D721Med (cell line): Measurements from ENCODE around the gene VARS2.
A peak's percentile ranks its signal among the peaks of the same experiment; 100 is the strongest.

ENCODE experiments used
- DNase-seq: peaks from one replicate; pipeline ENCODE4 v3.0.0; 2011; ENCODE audit warnings: low spot score; ENCODE audit not compliant: insufficient read length
- FAIRE-seq: peaks from 2 replicates; lab custom pipeline; 2011; peaks lifted over from hg19 to GRCh38; lab: Jason Lieb, UNC
- TF ChIP-seq, protein P1 (sequence below): IDR thresholded peaks from 2 replicates; pipeline ENCODE4 v1.5.1; 2012; ENCODE audit warnings: mild to moderate bottlenecking, control low read depth; ENCODE audit not compliant: insufficient read depth; ENCODE audit errors: missing control alignments

The VARS2 gene

DNA sequence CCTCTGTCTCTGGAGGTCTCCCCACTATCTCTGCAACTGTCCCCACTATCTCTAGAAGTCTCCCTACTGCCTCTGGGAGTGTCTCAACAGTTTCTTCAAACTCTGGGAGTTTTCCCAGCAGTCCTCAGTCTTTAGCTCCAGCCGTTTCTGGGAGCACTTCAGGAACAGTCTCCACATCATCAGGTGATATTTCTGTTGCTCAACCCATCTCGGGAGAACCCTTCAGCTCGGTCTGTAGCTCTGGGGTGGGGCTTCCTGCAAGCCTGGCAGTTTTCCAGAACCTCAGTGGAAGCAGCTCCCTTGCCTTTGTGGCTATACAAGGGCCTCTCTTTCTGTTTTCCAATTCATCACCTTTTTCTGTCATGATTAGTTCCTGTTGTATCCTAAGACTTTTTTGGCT, 21.0 kb downstream of the VARS2 start:
- DNase-seq (no peak), FAIRE-seq (no peak)
- TF ChIP-seq, protein P1, sequence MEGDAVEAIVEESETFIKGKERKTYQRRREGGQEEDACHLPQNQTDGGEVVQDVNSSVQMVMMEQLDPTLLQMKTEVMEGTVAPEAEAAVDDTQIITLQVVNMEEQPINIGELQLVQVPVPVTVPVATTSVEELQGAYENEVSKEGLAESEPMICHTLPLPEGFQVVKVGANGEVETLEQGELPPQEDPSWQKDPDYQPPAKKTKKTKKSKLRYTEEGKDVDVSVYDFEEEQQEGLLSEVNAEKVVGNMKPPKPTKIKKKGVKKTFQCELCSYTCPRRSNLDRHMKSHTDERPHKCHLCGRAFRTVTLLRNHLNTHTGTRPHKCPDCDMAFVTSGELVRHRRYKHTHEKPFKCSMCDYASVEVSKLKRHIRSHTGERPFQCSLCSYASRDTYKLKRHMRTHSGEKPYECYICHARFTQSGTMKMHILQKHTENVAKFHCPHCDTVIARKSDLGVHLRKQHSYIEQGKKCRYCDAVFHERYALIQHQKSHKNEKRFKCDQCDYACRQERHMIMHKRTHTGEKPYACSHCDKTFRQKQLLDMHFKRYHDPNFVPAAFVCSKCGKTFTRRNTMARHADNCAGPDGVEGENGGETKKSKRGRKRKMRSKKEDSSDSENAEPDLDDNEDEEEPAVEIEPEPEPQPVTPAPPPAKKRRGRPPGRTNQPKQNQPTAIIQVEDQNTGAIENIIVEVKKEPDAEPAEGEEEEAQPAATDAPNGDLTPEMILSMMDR: no peak

DNA sequence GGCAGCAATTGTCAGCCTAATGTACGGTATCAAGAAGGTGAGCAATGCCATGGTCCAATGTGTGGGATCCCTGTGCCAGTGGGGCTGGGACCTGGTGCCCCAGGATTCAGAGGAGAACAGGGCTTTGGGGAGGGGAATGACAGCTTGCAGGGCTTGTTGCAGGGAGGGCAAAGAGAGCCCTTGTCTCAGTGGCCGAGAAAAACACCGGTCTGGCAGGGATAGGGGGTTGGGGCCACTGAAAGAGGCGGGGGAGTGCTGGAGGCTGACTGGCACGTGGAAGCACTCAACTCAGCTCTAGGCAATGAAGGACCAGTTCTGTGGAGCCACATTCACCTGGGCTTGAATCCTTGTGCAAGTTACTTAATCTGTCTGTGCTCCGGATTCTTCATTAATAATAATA, 23.2 kb downstream of the VARS2 start:
- DNase-seq: no peak
- TF ChIP-seq, protein P1: no peak
- FAIRE-seq: no peak

DNA sequence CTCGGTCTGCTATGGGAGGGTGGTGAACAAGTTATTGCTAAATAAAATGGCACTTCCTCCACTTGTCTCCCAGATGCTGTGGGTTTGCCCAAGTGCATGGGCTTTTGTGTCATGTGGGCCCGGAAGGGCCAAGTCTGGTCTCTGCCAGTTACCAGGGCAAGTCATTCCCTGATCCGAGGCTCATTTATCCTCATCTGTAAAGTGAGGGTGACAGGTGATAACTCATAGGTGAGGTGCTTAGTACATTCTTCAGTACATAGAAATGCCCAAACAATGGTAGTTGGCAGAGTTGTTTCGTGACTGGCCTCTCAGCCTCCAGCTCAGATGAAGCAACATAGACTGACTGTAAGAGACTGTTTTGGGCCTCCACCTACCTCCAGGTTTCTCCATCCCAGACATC, 24.7 kb downstream of the VARS2 start:
- no peak for DNase-seq
- FAIRE-seq: no peak
- TF ChIP-seq, protein P1: no peak

DNA sequence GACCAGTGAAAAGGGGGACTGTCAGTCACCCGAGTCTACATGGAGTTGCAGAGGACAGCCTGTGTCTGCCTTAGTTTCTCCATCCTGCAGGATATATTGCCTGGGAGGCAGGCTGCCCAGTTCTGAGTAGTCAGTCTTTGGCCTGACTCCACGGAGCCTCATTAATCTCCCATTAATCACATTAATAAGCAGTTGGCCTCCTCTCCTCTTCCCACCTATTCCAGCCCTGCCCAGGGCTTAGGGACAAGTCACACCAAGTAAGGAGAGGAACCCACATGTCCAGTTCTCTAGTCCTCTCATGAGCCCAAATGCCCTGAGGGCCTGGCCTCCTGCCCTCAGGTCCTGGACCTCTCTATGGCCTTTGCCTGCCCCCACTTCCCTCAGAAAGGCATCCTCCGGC, 25.4 kb downstream of the VARS2 start:
- DNase-seq (no peak), FAIRE-seq (no peak)
- TF ChIP-seq, protein P1: no peak

DNA sequence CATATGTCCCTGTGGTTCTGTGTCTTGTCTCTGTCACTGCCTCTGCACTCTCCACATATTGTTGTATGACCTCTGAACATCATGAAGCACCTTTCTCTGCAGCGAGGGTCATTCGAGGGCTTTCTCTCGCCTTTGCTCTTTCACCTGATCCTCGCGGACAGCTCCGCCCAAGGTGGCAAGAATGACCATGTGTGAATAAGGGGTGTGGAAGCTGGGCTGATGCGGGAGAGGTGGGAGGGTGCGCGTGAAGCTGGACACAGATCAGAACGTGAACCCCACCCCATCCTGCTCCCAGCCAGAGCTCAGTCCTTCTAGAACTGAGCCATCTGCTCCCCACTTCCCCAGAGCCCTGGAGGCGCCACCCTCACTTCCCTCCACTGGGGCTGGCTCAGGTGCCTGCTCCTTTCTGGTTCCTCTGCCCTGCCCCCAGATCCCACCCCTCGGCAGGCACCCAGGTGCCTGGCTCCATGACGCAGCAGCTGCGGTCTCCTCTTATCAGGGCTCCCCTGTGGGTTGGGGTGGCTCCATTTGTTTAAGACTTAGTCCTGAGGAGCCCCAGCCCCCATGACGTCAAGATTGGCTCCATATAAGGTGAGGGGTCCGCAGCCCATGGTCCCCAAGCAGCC, 26.4 kb downstream of the VARS2 start, which contains the start of gene MUCL3:
Gene MUCL3, plus strand, starts transcription at position 613 of the 626 bp plus-strand sequence. CDS start 27 bp downstream, outside the sequence.
- no peak for DNase-seq
- no peak for FAIRE-seq
- TF ChIP-seq, protein P1: no peak

DNA sequence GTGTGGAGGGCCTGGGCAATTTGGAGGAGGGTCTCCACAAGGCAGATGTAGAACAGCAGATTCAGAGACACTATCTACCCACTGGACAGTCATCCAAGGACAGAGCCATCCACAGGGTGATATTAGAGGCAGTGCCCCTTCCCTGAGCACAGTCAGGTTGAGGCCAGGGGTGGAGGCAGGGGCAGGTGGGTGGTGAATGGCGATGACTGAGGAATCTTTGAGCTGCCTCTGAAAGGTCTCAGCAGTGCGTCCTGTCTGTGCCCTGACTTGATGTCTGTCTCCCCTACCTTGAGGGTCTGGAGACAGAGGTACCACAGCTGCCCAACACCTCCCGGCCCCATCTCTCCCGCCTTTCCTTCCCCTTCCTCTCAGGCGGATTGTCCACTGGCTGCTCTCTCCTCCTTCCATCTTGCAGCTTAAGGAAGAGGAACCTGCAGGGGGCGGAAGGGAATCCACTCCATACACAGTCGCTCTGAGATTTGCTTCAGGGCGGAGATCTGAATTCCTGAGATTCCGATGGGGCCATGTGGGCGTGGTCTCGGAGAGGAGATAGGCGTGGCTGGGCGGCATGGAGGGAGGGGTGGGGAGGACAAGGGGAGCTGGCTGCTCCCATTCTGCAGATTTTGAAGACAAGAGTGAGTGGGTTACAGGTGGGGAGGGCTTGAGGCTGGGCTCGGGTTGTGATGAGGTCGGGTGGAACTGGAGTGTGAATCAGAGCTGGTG, 28.5 kb downstream of the VARS2 start:
- no peak for DNase-seq
- TF ChIP-seq, protein P1: peak; percentile 47
- FAIRE-seq: no peak

DNA sequence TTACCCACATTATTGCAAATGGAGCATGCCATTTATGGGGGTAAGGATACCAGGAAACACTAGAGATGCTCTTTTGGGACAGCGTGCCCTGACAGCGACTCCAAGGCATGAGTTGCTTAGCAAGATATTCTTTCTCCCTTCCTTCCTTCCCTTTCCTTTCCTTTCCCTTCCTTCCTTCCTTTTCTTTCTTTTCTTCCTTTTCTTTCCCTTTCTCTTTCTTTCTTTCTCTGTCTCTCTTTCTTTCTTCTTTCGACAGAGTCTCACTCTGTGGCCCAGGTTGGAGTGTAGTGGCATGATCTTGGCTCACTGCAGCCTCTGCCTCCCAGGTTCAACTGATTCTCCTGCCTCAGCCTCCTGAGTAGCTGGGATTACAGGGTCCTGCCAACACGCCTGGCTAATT, 30.0 kb downstream of the VARS2 start:
- FAIRE-seq: no peak
- DNase-seq: no peak
- TF ChIP-seq, protein P1: no peak
